ENCODE results near the gene CCDC63. TPM values are rescaled to one million over a fixed set of nuclear protein-coding genes. Genes with fewer than 3 reads are reported as not detected.

CCDC63 gene
- total RNA-seq, 1 donor from 2014 or later: not detected

- ATAC-seq (no peak), DNase-seq (no peak)
- H3K27me3 ChIP-seq (ENCODE audit: low read depth): peaks cover 13% of the 10 kb centered on the region
- H3K27ac ChIP-seq: no peak overlapping the region
- H3K9me3 ChIP-seq: no peaks in the 10 kb centered on the region
- no peaks in the 10 kb centered on the region for H3K36me3 ChIP-seq
- intact Hi-C loops (cut with DNase I): no loop called here
- no peak for TF ChIP-seq CTCF (IDR thresholded peaks at IDR 0.05)
- no peaks in the 10 kb centered on the region for H3K4me1 ChIP-seq
- no peak overlapping the region for H3K4me3 ChIP-seq
These were observed 80.8 kb downstream of the CCDC63 start for GRCh38 chr12:110927546-110927945.

- DNase-seq: no peak
- Histone ChIP-seq H3K27ac (no peak overlapping the region), H3K36me3 (no peaks in the 10 kb centered on the region), H3K4me1 (no peaks in the 10 kb centered on the region), H3K27me3 (ENCODE audit: low read depth) (peaks cover 10% of the 10 kb centered on the region), H3K4me3 (no peak overlapping the region), H3K9me3 (no peaks in the 10 kb centered on the region)
- intact Hi-C loops (cut with DNase I): no loop called here
- TF ChIP-seq CTCF (IDR thresholded peaks at IDR 0.05): no peak
- no peak for ATAC-seq
These were observed 81.9 kb downstream of the CCDC63 start for GRCh38 chr12:110928700-110929099.

GRCh38 chr12:110929818-110930217, 83.0 kb downstream of the CCDC63 start:
- no peak for ATAC-seq
- Histone ChIP-seq H3K9me3 (no peaks in the 10 kb centered on the region), H3K27ac (no peak overlapping the region), H3K4me3 (no peak overlapping the region), H3K4me1 (no peaks in the 10 kb centered on the region), H3K27me3 (ENCODE audit: low read depth) (peaks cover 10% of the 10 kb centered on the region), H3K36me3 (no peaks in the 10 kb centered on the region)
- intact Hi-C loops (cut with DNase I): loop anchor here (10.0 kb wide), 1 partner anchor 385 kb away; no protein-coding TSS in a partner anchor
- no peak for TF ChIP-seq CTCF (IDR thresholded peaks at IDR 0.05)
- no peak for DNase-seq

GRCh38 chr12:110930348-110931314, 83.8 kb downstream of the CCDC63 start:
- Histone ChIP-seq H3K27ac (no peak overlapping the region), H3K27me3 (ENCODE audit: low read depth) (peaks cover 10% of the 10 kb centered on the region), H3K4me1 (no peaks in the 10 kb centered on the region), H3K36me3 (no peaks in the 10 kb centered on the region), H3K9me3 (no peaks in the 10 kb centered on the region), H3K4me3 (no peak overlapping the region)
- DNase-seq (no peak), ATAC-seq (no peak)
- no peak for TF ChIP-seq CTCF (IDR thresholded peaks at IDR 0.05)
- intact Hi-C loops (cut with DNase I): loop anchor here (10.0 kb wide), 1 partner anchor 384 kb away; no protein-coding TSS in a partner anchor

- intact Hi-C loops (cut with DNase I): loop anchor here (10.0 kb wide), 1 partner anchor 383 kb away; no protein-coding TSS in a partner anchor
- ATAC-seq: no peak
- DNase-seq: no peak
These were observed 84.5 kb downstream of the CCDC63 start for GRCh38 chr12:110931315-110931728.

More at GRCh38 chr12:110931315-110931728, 84.5 kb downstream of the CCDC63 start:
- H3K9me3 ChIP-seq: no peaks in the 10 kb centered on the region
- no peak overlapping the region for H3K4me3 ChIP-seq
- H3K27ac ChIP-seq: no peak overlapping the region
- H3K4me1 ChIP-seq: no peaks in the 10 kb centered on the region
- no peak for TF ChIP-seq CTCF (IDR thresholded peaks at IDR 0.05)
- H3K27me3 ChIP-seq (ENCODE audit: low read depth): peaks cover 6% of the 10 kb centered on the region
- no peaks in the 10 kb centered on the region for H3K36me3 ChIP-seq

All from lower lobe of right lung (tissue), 2 donors.